Caco-2 (cell line): ENCODE results near the gene CFAP61. TPM values are rescaled to one million over a fixed set of nuclear protein-coding genes. Genes with fewer than 3 reads are reported as not detected.

Experiments
- BruUV-seq: library from RNA; stranded (reverse); fragments of 400-500 nt; replicated peaks from 2 replicates; lab custom pipeline; 2021; lab: Mats Ljungman, UMichigan
- CTCF ChIA-PET: fragments of 300-600 bp; sonication (Branson Sonifier 250); formaldehyde crosslinking; loops from one replicate; lab custom pipeline; 2022; ENCODE audit warnings: antibody characterized with exemption; lab: Charles Lee
- POLR2A ChIA-PET: fragments of 300-600 bp; sonication (Branson Sonifier 250); formaldehyde crosslinking; loops from one replicate; lab custom pipeline; 2022; ENCODE audit warnings: antibody characterized with exemption; lab: Charles Lee
- DNase-seq, 2 experiments: peaks; one replicate each; pipeline versions ENCODE4 v3.0.0 to v3.0.0-alpha.2; 2020 to 2022
- H3K27me3 ChIP-seq: replicated peaks from 2 replicates; pipeline ENCODE4 v1.6.0; 2011; ENCODE audit warnings: low read length; ENCODE audit not compliant: control insufficient read depth, insufficient read depth
- H3K36me3 ChIP-seq: 2 replicates; pipeline ENCODE4 v1.5.1; 2011; ENCODE audit warnings: low read length; ENCODE audit not compliant: control insufficient read depth, insufficient read depth
- H3K4me1 ChIP-seq: fragments of 250-450 bp; sonication (Bioruptor Pico); 2 replicates; pipeline ENCODE4 v1.5.1; 2020; ENCODE audit warnings: mild to moderate bottlenecking
- H3K4me3 ChIP-seq: 2 replicates; pipeline ENCODE4 v1.5.1; 2011; ENCODE audit warnings: low read depth, mild to moderate bottlenecking, control low read depth, low read length
- H3K9me3 ChIP-seq: fragments of 250-450 bp; sonication (Bioruptor Pico); 2 replicates; pipeline ENCODE4 v1.5.1; 2020; ENCODE audit warnings: mild to moderate bottlenecking, moderate library complexity
- H3K27ac Mint-ChIP-seq: one replicate; pipeline ENCODE4 v1.8.0; 2022; ENCODE audit warnings: mixed read lengths; ENCODE audit not compliant: unreplicated experiment
- H3K27me3 Mint-ChIP-seq: one replicate; pipeline ENCODE4 v1.8.0; 2022; ENCODE audit warnings: mixed read lengths; ENCODE audit not compliant: insufficient read depth, unreplicated experiment
- H3K36me3 Mint-ChIP-seq: one replicate; pipeline ENCODE4 v1.8.0; 2022; ENCODE audit warnings: mild to moderate bottlenecking, mixed read lengths; ENCODE audit not compliant: insufficient read depth, unreplicated experiment
- H3K4me1 Mint-ChIP-seq: one replicate; pipeline ENCODE4 v1.8.0; 2022; ENCODE audit warnings: low read depth, mixed read lengths; ENCODE audit not compliant: unreplicated experiment
- H3K4me3 Mint-ChIP-seq: one replicate; pipeline ENCODE4 v1.8.0; 2022; ENCODE audit warnings: mild to moderate bottlenecking, moderate library complexity, mixed read lengths; ENCODE audit not compliant: unreplicated experiment
- H3K9me3 Mint-ChIP-seq: one replicate; pipeline ENCODE4 v1.8.0; 2022; ENCODE audit warnings: mixed read lengths; ENCODE audit not compliant: unreplicated experiment
- CTCF ChIP-seq, 2 experiments: fragments of 200-600 bp in 1 of 2; IDR thresholded peaks; 1 replicate in 1 of 2; 2 replicates in 1 of 2; pipeline versions ENCODE4 v1.5.1 to v1.8.0; 2011 to 2022; ENCODE audit warnings: antibody characterized with exemption in 1 of 2, control low read depth in 1 of 2, inconsistent platforms in 1 of 2, low read depth in 1 of 2, low read length in 1 of 2, mild to moderate bottlenecking in 1 of 2, moderate library complexity in 1 of 2; ENCODE audit not compliant: insufficient read depth in 1 of 2, severe bottlenecking in 1 of 2, unreplicated experiment in 1 of 2
- intact Hi-C: fragments of 100-400 bp; cut with micrococcal nuclease; formaldehyde crosslinking; loops from one replicate; pipeline ENCODE4 v1.10.0; 2022; ENCODE audit not compliant: unreplicated experiment
- total RNA-seq: library from RNA; stranded (reverse); gene quantifications from 2 replicates; pipeline ENCODE4 v1.2.3, GENCODE V29; 2022

CFAP61 gene
- total RNA-seq, 1 experiment from 2014 or later = not detected

- CTCF ChIA-PET = no interaction called here
- DNase-seq = peak in 1 of 2 experiments; percentile 22
- Mint-ChIP-seq H3K9me3 (no peaks in the 10 kb centered on the region), H3K27me3 (peaks cover 44% of the 10 kb centered on the region), H3K4me1 (peaks cover 12% of the 10 kb centered on the region), H3K27ac (no peak overlapping the region), H3K36me3 (no peaks in the 10 kb centered on the region), H3K4me3 (peak overlapping the region; percentile 60)
- no TSS peak for BruUV-seq
- intact Hi-C loops = loop anchor here (5.0 to 10.0 kb wide), 4 partner anchors 44 to 229 kb away; no protein-coding TSS in a partner anchor
- Histone ChIP-seq H3K36me3 (no peaks in the 10 kb centered on the region), H3K4me3 (no peak overlapping the region; the same call in 1 of the 2 replicates), H3K27me3 (no peaks in the 10 kb centered on the region; the same call in 1 of the 2 replicates), H3K9me3 (0 out of 2 replicates have a peak, but pooled peaks cover 3% of the 10 kb centered on the region), H3K4me1 (peaks cover 5% of the 10 kb centered on the region; the same call in 1 of the 2 replicates)
- POLR2A ChIA-PET = interaction anchor here (0.6 kb wide), 1 partner anchor 312 kb away, joined by 3 read pairs; no protein-coding TSS in a partner anchor
- TF ChIP-seq CTCF (IDR thresholded peaks at IDR 0.05; ENCODE audit: insufficient read depth in 1 of 2, low read depth in 1 of 2, low read length in 1 of 2, severe bottlenecking in 1 of 2, unreplicated experiment in 1 of 2) = no peak
Measured at GRCh38 chr20:20362774-20363433, 310.6 kb downstream of the CFAP61 start.

GRCh38 chr20:20363434-20363798 is 311.1 kb downstream of the CFAP61 start:
- Histone ChIP-seq H3K36me3 (no peaks in the 10 kb centered on the region), H3K27me3 (no peaks in the 10 kb centered on the region; the same call in 1 of the 2 replicates), H3K4me1 (peaks cover 5% of the 10 kb centered on the region; the same call in 1 of the 2 replicates), H3K9me3 (0 out of 2 replicates have a peak, but pooled peaks cover 3% of the 10 kb centered on the region), H3K4me3 (peak overlapping the region; percentile 9)
- Mint-ChIP-seq H3K4me3 (peak overlapping the region; percentile 60), H3K27ac (no peak overlapping the region), H3K9me3 (no peaks in the 10 kb centered on the region), H3K4me1 (peaks cover 12% of the 10 kb centered on the region), H3K27me3 (peaks cover 44% of the 10 kb centered on the region), H3K36me3 (no peaks in the 10 kb centered on the region)
- POLR2A ChIA-PET = no interaction called here
- CTCF ChIA-PET = no interaction called here
- intact Hi-C loops = loop anchor here (5.0 to 10.0 kb wide), 4 partner anchors 44 to 229 kb away; no protein-coding TSS in a partner anchor
- TF ChIP-seq CTCF (IDR thresholded peaks at IDR 0.05; ENCODE audit: insufficient read depth in 1 of 2, low read depth in 1 of 2, low read length in 1 of 2, severe bottlenecking in 1 of 2, unreplicated experiment in 1 of 2) = no peak
- no peak for DNase-seq
- BruUV-seq = no TSS peak

GRCh38 chr20:20363799-20364592 is 311.7 kb downstream of the CFAP61 start:
- no peak for TF ChIP-seq CTCF (IDR thresholded peaks at IDR 0.05; ENCODE audit: insufficient read depth in 1 of 2, low read depth in 1 of 2, low read length in 1 of 2, severe bottlenecking in 1 of 2, unreplicated experiment in 1 of 2)
- no peaks in the 10 kb centered on the region for H3K36me3 ChIP-seq
- Mint-ChIP-seq H3K9me3 (no peaks in the 10 kb centered on the region), H3K36me3 (no peaks in the 10 kb centered on the region), H3K4me3 (peak overlapping the region; percentile 60), H3K4me1 (peaks cover 12% of the 10 kb centered on the region), H3K27me3 (peaks cover 44% of the 10 kb centered on the region), H3K27ac (no peak overlapping the region)
- peaks cover 7% of the 10 kb centered on the region for H3K4me1 ChIP-seq
- no TSS peak for BruUV-seq
- H3K27me3 ChIP-seq = no peaks in the 10 kb centered on the region; the same call in 1 of the 2 replicates
- ChIA-PET CTCF (no interaction called here), POLR2A (no interaction called here)
- H3K4me3 ChIP-seq = peak overlapping the region; percentile 9
- 0 out of 2 replicates have a peak, but pooled peaks cover 3% of the 10 kb centered on the region for H3K9me3 ChIP-seq
- peak in 1 of 2 experiments; percentile 52 for DNase-seq
- intact Hi-C loops = loop anchor here (5.0 to 10.0 kb wide), 4 partner anchors 43 to 229 kb away; no protein-coding TSS in a partner anchor
